Stimulated activated CD8-positive, alpha-beta memory T cell treated with anti-CD3 and anti-CD28 coated beads, Interleukin-15, amount 100 ng/mL, for 24 hours (primary cell): ENCODE data around the gene KLHDC8A.

ENCODE experiments used
- DNase-seq: peaks from one replicate; pipeline ENCODE4 v3.0.0-alpha.2; 2020; ENCODE audit warnings: low read depth

KLHDC8A gene

DNA sequence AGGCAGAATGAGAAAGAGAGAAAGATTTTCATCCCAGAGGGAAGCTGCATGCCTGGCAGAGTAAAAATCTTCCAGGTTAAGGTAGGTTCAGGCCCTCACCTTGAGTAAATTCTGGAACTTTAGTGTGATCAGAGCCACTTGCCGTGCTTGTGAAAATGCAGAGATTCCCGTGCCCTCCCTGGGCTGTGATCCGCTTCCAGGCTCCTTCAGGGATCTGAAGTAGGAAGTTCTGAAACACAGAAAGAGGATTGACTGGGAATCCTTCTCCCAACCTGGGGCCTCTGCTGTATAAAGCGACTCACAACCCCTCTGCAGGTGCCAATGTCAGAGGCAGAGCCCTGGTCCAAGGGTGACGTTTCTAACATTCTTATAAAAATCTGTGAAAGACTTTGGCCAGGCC, 61.8 kb downstream of the KLHDC8A start:
- DNase-seq, result no peak

DNA sequence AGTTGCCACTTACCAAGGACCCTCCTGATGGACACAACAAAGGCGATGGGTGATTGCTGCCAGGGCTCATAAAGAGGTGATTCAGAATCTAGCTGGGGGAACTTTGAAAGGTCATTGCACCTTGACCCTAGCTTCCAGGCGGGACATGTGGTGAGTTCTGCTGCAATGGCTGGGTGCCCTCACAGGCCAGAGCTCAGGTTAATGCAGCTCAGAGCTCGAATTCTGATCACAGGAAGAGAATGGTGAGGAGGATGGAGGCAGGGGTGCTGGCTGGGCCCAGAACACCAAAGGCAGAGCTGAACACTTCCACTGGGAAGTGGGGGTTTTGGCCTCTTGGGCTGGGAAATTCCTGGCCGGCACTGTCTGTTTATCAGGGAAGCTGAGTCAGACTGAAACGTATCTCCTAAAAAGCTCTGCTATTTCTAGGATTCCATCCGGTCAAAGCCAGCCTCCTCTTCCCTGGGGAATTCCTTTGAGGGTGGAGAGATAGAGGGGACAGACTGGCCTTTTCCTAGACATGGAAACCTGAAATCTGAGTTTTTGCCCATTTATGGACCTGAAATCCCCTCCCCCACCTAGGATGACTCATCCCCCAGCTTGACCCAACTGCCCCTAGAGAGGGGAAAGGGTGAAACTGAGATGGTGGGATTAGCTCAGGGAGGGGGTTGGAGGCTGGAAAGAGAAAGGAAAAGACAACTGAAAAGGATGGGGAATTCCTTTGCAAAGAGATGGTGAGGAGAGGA, 62.4 kb downstream of the KLHDC8A start:
- no peak for DNase-seq

DNA sequence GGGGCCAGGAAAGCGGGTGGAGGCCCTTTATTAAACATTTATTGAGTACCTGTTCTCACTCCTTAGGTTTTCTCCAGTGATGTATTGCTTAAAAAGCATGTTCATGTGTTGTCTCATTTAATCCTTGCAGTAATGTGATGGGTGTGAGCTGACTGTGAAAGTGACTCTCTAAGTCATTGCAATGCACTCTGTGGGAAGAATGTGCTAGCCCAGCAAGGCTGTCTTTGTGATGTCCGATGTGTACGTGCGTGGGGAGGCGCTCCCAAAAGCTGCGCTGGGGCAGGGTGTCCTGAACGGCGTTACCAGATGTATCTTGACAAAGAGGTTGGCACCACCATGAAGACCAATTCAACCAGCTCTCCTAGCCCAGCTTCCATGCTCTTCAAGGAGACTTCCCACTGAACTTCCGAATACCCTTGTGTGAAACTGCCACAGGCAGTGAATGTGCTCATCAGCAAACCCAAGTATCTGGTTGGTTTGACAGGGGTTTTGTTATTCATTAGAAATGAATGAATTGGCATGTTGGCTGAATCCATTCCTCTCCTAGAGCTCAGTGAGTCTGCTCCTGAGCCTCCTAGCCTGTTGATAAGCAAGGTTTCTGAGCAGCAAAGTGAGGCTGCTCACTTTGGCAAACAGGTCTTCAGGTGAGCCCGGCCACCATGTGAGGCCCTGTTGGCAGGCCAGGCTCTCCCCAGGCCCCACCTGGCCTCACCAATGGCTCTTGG, 63.2 kb downstream of the KLHDC8A start:
- no peak for DNase-seq

DNA sequence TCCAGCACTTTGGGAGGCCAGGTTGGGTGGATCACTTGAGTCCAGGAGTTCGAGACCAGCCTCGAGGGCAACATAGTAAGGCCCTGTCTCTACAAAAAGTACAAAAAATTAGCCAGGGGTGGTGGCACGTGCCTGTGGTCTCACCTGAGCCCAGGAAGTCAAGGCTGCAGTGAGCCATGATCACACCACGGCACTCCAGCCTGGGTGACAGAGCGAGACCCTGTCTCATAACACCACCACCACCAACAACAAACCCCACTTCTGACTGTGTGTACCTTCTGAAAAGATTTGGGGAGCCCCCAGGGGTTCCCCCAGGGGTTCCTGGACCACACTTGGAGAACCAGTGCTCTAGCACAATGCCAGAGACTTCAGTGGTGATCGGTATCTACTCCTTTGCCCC, 65.1 kb downstream of the KLHDC8A start:
- no peak for DNase-seq

DNA sequence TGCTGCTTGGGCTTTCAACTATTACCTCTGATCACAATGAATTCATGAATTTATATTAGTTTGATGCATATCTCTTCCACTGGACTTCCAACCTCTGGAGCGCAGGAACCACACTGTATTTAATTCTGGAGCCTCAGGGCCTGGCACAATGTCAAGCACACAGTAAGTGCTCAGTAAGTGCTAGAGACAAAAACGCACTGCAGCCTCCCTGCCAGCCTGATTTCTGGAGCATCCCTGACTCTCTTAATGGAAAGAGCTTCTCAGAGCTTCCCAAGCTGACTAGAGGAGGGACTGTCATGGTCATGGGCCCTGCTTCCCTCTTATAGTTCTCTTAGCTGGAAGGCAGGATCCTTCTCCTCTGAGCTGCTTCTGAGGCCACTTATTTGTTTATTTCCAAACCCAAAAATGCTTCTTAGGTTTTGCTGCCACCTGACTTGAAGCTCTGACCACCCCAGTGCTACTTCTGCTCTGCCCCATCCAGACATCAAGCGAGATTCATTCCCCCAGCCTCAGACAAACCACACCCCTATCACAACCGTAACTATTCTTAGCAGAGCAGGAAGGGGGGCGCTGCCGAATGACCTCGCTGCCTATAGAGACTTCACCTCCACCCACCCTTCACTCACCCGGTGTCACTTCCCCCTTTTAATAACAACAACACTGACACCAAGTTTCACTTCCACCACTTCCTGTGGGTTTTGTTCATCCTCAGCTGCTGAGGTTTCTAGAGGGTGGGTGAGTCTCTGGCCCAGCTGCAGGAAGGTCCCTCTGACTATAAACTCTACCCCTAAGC, 68.8 kb downstream of the KLHDC8A start:
- DNase-seq, result peak; percentile 29

DNA sequence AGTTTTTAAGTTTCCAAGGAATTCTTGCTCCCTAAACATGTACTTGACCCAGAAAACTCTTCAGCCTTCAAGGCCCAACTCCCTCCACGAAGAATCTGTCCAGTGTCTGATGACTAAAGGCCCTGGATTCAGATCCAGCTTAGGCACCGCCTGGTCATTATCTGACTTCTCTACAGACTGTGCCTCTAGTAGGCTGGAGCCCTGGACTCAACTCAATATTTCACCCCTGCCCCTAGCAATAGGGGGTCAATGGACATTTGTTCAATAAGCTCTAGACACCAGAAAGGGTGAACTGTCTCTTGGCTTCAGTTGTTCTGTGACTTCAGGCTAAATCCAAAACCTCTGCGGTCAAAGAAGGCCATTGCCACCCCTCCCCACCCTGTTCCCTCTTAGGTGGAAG, 69.6 kb downstream of the KLHDC8A start:
- no peak for DNase-seq

DNA sequence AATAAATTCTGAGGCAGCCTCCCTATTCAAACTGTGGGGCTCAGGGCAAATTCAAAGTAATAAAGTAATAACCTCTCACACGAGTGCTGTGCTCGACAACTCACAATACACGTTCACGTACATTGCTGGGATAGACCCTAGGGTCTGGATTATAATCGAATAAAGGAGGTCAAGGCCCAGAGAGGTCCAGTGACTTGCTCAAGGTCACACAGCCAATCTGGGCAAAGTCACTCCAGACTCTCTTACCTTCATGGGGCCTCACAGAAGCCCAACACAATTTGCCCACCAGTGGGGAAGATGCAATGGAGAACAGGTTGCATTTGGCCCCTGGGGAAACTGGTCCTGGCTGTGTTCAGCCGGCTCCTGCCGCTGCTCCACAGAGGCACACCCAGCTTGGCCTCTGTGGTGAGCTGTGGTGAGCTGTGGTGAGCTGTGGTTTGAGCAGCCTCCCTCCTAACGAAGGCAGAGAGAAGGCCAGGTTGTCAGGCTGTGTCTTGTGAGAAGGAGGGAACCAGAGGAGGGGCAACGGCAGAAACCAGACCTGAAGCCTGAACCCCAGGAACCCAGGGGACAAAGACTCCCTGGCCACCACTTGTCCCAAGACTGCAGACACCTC, 70.3 kb downstream of the KLHDC8A start:
- DNase-seq, result peak; percentile 29
